ENCODE measurements around the gene GAGE12J. TPM values are rescaled to one million over a fixed set of nuclear protein-coding genes. Genes with fewer than 3 reads are reported as not detected.

The GAGE12J gene
- total and polyA plus RNA-seq, 2 donors (not counting 1 experiment from before 2014, with no cell fraction given), result not detected

GRCh38 chrX:49286581-49286980 lies 35.3 kb upstream of the GAGE12J start:
- TF ChIP-seq EZH2 (IDR thresholded peaks at IDR 0.05; ENCODE audit: borderline replicate concordance, insufficient read depth, low read depth, low read length, poor library complexity, severe bottlenecking) (no peak), CTCF (IDR thresholded peaks at IDR 0.05) (no peak)
- DNase-seq (no peak), ATAC-seq (ENCODE audit: low read depth) (no peak)
- no peaks in the 10 kb centered on the region for H3K4me1 ChIP-seq (ENCODE audit: control insufficient read depth in 2 of 2, insufficient read depth in 2 of 2, low read length in 2 of 2)
- Mint-ChIP-seq H3K9me3 (ENCODE audit: insufficient read depth) (no peaks in the 10 kb centered on the region), H3K4me1 (no peaks in the 10 kb centered on the region), H3K27me3 (no peaks in the 10 kb centered on the region), H3K4me3 (no peak overlapping the region), H3K27ac (no peak overlapping the region)
- H3K27ac ChIP-seq (ENCODE audit: low read length in 2 of 2), result no peak overlapping the region
- H3K4me3 ChIP-seq (ENCODE audit: control extremely low read depth in 1 of 5, extremely low read depth in 1 of 5, insufficient read depth in 1 of 5, low read depth in 2 of 5, low read length in 4 of 5), result no peak overlapping the region
- H2AFZ ChIP-seq (ENCODE audit: insufficient read depth, low read depth, low read length, poor library complexity, severe bottlenecking), result no peak overlapping the region
- no peaks in the 10 kb centered on the region for H4K20me1 ChIP-seq (ENCODE audit: control insufficient read depth, insufficient read depth, low read length, poor library complexity, severe bottlenecking)
- ChIA-PET POLR2A (no interaction called here), CTCF (no interaction called here)
- H3K36me3 ChIP-seq (replicated peaks in 1 of 2; ENCODE audit: control extremely low read depth in 1 of 2, control insufficient read depth in 1 of 2, extremely low read depth in 1 of 2, insufficient read depth in 2 of 2, low read length in 1 of 2), result no peaks in the 10 kb centered on the region
- H3K9ac ChIP-seq (ENCODE audit: low read length), result no peak overlapping the region
- WGBS (ENCODE audit: insufficient coverage), result no CpG with 5 or more reads among the region's 4 CpGs
- H3K9me3 ChIP-seq (ENCODE audit: control extremely low read depth in 1 of 3, control insufficient read depth in 2 of 3, insufficient read depth in 1 of 3, low read length in 2 of 3), result no peaks in the 10 kb centered on the region
- peaks cover 3% of the 10 kb centered on the region for H3K79me2 ChIP-seq (ENCODE audit: control insufficient read depth, insufficient read depth, low read length)
- intact Hi-C loops (cut with micrococcal nuclease), result no loop called here
- no peak overlapping the region for H3K4me2 ChIP-seq (replicated peaks; ENCODE audit: low read depth, low read length, poor library complexity, severe bottlenecking)
- H3K27me3 ChIP-seq (replicated peaks in 1 of 4; ENCODE audit: control extremely low read depth in 1 of 4, control insufficient read depth in 3 of 4, insufficient read depth in 4 of 4, low read length in 3 of 4), result no peaks in the 10 kb centered on the region

- H3K27me3 Mint-ChIP-seq, result no peaks in the 10 kb centered on the region
- TF ChIP-seq EZH2 (IDR thresholded peaks at IDR 0.05; ENCODE audit: borderline replicate concordance, insufficient read depth, low read depth, low read length, poor library complexity, severe bottlenecking), result no peak
- TF ChIP-seq CTCF (IDR thresholded peaks at IDR 0.05), result no peak
- no peak overlapping the region for H3K27ac ChIP-seq (ENCODE audit: low read length in 2 of 2)
- ChIA-PET CTCF (no interaction called here), POLR2A (no interaction called here)
- intact Hi-C loops (cut with micrococcal nuclease), result no loop called here
- H3K9me3 ChIP-seq (ENCODE audit: control extremely low read depth in 1 of 3, control insufficient read depth in 2 of 3, insufficient read depth in 1 of 3, low read length in 2 of 3), result no peaks in the 10 kb centered on the region
- H3K36me3 ChIP-seq (replicated peaks in 1 of 2; ENCODE audit: control extremely low read depth in 1 of 2, control insufficient read depth in 1 of 2, extremely low read depth in 1 of 2, insufficient read depth in 2 of 2, low read length in 1 of 2), result no peaks in the 10 kb centered on the region
- H4K20me1 ChIP-seq (ENCODE audit: control insufficient read depth, insufficient read depth, low read length, poor library complexity, severe bottlenecking), result no peaks in the 10 kb centered on the region
- peaks cover 0 to 9% of the 10 kb centered on the region in 2 donors for H3K4me1 ChIP-seq (ENCODE audit: control insufficient read depth in 2 of 2, insufficient read depth in 2 of 2, low read length in 2 of 2)
- ATAC-seq (ENCODE audit: low read depth) (no peak), DNase-seq (no peak)
- peaks cover 1% of the 10 kb centered on the region for H3K79me2 ChIP-seq (ENCODE audit: control insufficient read depth, insufficient read depth, low read length)
- WGBS (ENCODE audit: insufficient coverage), result 80% methylated on average over 1 of the region's 1 CpG
- H3K4me3 ChIP-seq (ENCODE audit: control extremely low read depth in 1 of 5, extremely low read depth in 1 of 5, insufficient read depth in 1 of 5, low read depth in 2 of 5, low read length in 4 of 5), result no peak overlapping the region
- H3K4me1 Mint-ChIP-seq, result no peaks in the 10 kb centered on the region
- H3K4me2 ChIP-seq (replicated peaks; ENCODE audit: low read depth, low read length, poor library complexity, severe bottlenecking), result no peak overlapping the region
- H3K27ac Mint-ChIP-seq, result no peak overlapping the region
- H3K9ac ChIP-seq (ENCODE audit: low read length), result no peak overlapping the region
- no peak overlapping the region for H2AFZ ChIP-seq (ENCODE audit: insufficient read depth, low read depth, low read length, poor library complexity, severe bottlenecking)
- H3K4me3 Mint-ChIP-seq, result no peak overlapping the region
- H3K9me3 Mint-ChIP-seq (ENCODE audit: insufficient read depth), result no peaks in the 10 kb centered on the region
- no peaks in the 10 kb centered on the region for H3K27me3 ChIP-seq (replicated peaks in 1 of 4; ENCODE audit: control extremely low read depth in 1 of 4, control insufficient read depth in 3 of 4, insufficient read depth in 4 of 4, low read length in 3 of 4)
Measured at GRCh38 chrX:49287665-49288064, 34.2 kb upstream of the GAGE12J start.
